Vein endothelial cell (primary cell): ENCODE measurements around the gene FA2H. TPM values are rescaled to one million over a fixed set of nuclear protein-coding genes. Genes with fewer than 3 reads are reported as not detected.

ENCODE experiments used
- total RNA-seq: library from RNA; depleted of rRNA; stranded (reverse); fragments of >200 nt; gene quantifications from 2 replicates; pipeline ENCODE4 v1.2.3, GENCODE V29; 2012

FA2H gene, protein sequence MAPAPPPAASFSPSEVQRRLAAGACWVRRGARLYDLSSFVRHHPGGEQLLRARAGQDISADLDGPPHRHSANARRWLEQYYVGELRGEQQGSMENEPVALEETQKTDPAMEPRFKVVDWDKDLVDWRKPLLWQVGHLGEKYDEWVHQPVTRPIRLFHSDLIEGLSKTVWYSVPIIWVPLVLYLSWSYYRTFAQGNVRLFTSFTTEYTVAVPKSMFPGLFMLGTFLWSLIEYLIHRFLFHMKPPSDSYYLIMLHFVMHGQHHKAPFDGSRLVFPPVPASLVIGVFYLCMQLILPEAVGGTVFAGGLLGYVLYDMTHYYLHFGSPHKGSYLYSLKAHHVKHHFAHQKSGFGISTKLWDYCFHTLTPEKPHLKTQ
- not detected in 2 replicates for total RNA-seq

DNA sequence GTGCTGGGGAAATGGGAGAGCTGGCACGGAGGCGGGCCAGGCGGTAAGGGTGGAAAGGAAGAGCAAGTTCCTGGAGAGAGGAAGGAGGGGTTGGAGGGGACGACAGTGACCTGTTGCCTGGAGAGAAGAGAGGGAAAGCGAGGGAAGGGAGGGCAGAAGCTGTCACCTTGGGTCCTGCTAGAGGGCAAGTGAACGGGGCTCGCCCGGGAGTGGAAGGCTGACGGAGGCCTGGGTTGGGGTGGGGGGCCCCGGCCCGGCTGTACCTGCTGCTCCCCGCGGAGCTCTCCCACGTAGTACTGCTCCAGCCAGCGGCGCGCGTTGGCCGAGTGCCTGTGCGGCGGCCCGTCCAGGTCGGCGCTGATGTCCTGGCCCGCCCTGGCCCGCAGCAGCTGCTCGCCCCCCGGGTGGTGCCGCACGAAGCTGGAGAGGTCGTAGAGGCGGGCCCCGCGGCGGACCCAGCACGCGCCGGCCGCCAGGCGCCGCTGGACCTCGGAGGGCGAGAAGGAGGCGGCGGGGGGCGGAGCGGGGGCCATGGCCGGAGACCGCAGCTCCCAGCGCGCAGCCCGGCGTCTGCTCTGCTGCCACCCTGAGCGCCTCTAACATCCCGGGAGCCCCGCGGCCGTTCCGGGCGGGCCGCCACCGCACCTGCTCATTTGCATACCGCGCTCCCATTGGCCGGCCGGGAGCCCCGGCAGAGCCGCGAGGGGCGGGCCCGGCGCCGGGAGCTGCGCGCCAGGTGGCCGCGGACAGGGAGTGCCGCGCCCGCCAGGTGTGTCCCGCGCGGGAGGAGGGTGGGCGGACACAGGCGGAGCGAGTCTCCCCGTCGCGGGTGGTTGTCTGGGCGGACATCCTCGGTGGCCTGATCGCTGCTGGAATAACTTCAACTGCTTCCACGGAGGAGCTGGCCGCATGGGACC lies at the start of gene FA2H:
Gene FA2H, minus strand, starts transcription at position 598 of the 917 bp plus-strand sequence. Its CDS starts 65 bp downstream, at position 533.

DNA sequence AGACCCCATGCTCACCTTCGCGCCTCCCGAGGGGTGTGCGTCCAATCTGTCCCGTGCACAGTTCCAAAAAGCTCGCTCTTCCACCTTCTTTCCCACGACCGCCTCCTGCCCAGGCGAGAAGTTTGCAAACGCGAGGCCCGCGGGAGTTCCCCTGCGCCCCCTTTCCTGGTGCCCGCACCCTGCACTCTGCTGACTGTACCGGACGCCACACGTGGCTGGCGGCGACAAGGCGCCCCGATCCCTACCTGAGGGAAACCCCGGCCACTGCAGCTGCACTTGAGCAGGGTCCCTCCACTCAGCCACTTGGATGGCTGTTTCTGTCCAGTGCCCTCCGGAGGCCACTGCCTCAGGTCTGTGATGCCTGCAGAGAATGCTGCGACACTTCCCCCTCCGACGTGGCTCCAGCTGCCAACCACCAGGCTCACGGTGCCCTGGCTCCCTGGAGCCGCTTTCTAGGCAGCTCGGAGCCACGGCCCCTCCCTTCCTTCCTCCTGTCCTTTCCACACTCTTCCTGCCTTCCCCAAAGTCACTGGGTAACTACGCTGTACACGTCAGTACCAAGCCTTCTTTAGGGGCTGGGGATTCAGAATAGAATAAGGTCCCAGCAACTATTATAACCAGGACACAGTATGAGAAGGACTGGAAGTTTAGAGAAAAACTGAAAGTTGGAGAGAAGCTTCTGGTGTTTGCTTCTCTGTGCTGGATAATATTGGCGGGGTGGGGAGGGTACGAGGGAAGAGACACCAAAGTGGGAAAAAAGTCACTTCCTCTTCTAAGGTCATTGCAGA lies 74.0 kb downstream of the FA2H start, which contains the start of gene MLKL:
Gene MLKL, minus strand, starts transcription at position 425 of the 788 bp plus-strand sequence. CDS start 5,105 bp downstream, outside the sequence.

DNA sequence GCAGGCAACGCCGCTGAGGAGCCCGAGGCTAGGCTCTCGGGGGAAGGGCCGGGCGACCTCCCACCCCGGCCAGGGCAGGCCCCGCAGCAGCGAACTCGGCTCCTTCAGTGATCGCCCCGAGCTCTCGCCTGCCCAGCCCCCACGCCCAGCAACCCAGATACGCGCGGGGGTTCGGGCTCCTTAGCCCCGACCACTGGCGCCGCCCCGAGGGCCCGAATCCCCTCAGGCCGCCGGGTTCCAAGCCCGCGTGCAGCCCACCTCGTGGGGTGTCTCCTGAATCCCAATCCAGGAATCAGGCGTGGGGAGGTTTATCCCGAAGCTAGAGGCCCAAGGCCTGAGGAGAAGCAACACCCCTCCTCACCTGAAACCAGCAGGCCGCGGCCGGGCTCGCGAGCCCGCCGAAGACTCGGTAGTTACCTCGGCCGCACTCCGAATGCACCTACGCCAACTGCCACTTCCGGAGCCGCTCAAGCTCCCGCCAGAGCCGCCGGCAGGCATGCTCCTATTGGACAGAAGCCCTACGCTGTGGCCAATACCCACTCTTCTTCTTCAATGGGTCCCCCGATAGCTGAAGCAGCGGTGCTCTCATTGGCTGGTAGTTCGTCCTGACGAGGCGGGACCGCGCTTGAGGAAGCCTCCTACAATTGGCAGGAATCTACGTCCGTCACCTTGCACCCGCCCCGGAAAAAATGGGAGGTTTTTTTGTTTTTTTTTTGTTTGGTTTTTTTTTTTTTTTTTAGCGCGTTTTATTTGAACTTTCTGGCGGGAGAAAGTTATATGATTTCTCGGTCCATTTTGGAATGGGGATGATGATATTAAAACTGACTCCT lies 108.0 kb downstream of the FA2H start, which contains the start of gene RFWD3:
Gene RFWD3, minus strand, starts transcription at position 453 of the 830 bp plus-strand sequence. CDS start 5,428 bp downstream, outside the sequence.

Other genes starting within 250 kb of the FA2H start
- gene GLG1, start 167.7 kb downstream of the FA2H start, total RNA-seq: 149 and 159 TPM in 2 replicates
- 26.8 and 41.0 TPM in 2 replicates for gene RFWD3, start 107.9 kb downstream of the FA2H start, total RNA-seq
- 17.6 and 20.6 TPM in 2 replicates for gene MLKL, start 74.0 kb downstream of the FA2H start, total RNA-seq
- 15.8 and 20.6 TPM in 2 replicates for gene WDR59, start 210.3 kb upstream of the FA2H start, total RNA-seq
- 33.4 and 42.8 TPM in 2 replicates for gene ZNRF1, start 224.2 kb upstream of the FA2H start, total RNA-seq